ENCODE results near the gene MYL4.

- TF ChIP-seq CTCF (IDR thresholded peaks at IDR 0.05; ENCODE audit: low read length) (no peak), EZH2 (IDR thresholded peaks at IDR 0.05; ENCODE audit: borderline replicate concordance, low read length) (no peak)
Measured at GRCh38 chr17:47250855-47251254, 41.7 kb downstream of the MYL4 start.
